Hematopoietic multipotent progenitor cell treated with erythropoietin and hydrocortisone succinate and interleukin-3 and kit ligand, for 15 days (in vitro differentiated cells): ENCODE data around the gene ACOXL.

ENCODE experiments used
- DNase-seq: peaks from one replicate; pipeline ENCODE4 v3.0.0-alpha.2; 2015; ENCODE audit warnings: low spot score

Gene ACOXL

GRCh38 chr2:110718990-110719389, 13.4 kb upstream of the ACOXL start:
- no peak for DNase-seq

DNA sequence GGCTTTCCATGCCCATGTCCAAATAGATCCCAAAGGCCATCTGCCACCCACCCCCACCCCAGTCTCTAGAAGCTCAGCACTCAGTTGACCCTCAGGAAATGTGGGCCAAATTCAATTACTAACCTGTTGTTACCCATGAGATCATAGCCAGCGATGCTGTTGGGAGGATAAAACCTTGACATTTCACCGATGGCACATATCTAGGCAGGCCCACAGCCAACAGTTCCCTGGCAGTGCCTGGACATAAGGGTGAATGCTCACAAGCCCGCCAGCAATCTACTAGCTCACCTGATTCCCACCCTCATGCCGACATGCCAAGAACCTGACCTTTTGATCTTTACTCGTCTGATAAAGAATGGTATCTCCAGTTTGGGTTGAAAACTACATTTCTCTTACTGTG, 11.8 kb upstream of the ACOXL start:
- no peak for DNase-seq

DNA sequence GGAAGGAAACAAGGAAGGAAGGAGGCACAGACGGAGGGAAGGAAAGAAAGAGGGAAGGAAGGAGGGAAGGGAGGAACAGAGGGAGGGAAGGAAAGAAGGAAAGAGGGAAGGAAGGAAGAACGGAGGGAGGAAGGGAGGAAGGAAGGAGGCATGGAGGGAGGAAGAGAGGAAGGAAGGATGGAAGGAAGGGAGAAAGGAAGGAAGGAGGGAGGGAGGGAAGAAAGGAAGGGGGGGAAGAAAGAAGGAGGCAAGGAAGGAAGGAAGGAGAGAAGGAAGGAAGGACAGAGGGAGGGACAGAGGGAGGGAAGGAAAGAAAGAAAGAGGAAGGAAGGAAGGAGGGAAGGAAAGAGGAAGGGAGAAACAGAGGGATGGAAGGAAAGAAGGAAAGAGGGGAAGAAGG, 7.6 kb upstream of the ACOXL start:
- DNase-seq: no peak

DNA sequence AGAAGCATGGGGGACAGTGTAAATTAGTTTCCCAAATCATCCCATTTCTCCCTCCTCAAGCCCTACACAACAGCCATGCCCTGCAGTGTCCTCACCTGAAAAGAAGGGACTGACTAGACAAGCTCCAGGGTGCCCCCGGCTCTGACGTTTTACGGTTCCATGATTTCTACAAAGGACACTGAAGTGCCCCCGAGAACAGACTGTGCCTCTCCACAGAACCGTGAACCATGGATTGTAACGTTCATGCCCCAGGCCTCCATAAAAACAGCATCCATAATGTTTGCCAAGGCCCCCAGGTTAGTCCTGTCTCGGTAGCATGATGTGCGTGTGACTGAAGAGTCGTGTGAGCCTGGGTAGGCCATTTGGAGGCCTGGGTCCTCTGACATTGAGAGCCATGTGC, 7.0 kb upstream of the ACOXL start:
- no peak for DNase-seq

GRCh38 chr2:110725859-110726258, 6.5 kb upstream of the ACOXL start:
- no peak for DNase-seq

GRCh38 chr2:110726285-110726684, 6.1 kb upstream of the ACOXL start:
- DNase-seq: no peak

DNA sequence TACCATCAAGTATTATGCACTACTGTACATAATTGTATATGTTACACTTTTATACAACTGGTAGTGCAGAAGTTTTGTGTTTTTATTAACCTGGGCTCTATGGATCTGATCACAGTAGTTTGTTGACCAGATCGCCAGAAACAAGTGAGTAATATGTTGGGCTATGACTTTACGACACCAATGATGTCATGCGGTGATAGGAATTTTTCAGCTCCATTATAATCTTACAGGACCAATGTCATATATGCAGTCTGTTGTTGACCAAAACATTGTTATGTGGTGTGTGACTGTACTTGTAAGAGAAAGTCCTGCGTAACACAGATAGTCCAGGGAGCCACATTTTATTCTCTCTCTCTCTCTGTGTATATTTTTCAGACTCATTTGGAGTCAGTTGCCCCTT, 4.5 kb upstream of the ACOXL start:
- no peak for DNase-seq

GRCh38 chr2:110729106-110729505, 3.3 kb upstream of the ACOXL start:
- no peak for DNase-seq

DNA sequence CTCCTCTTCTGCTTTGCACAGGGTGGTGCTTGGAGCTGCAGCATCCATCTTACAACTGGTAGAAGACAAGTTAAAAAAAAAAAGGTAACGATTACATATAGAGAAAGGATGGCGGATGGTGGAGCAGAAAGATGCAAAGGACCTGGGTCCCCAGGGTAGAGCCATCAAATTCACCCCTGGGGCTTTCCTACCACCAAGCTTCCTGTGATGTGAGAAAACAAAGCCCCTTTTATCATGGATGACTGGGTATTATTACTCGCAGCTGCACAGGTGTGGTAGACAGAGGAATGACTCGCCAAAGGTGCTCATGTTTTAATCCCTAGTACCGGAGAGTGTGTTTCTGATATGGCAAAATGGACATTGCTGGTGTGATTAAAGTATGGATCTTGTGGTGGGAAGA, 1.3 kb upstream of the ACOXL start:
- no peak for DNase-seq

GRCh38 chr2:110735366-110735765, 3.0 kb downstream of the ACOXL start:
- DNase-seq: no peak

DNA sequence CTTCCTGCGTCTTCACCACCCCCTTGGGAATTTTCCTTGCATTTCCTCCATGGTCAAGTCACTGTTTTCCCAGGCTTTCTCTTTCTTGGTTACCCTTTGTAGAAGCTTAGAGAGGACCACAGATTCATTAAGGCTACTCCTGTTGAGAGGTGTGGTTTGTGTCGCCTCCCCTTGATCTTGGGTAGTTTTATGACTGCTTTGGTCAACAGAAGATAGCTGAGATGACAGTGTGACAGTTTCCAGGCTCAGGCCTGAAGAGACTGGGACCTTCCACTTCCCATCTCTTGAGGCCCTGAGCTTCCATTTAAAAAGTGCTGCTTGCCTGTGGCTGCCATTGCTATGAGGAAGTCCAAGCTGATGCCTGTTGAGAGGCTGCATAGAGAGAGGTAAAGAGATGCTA, 5.4 kb downstream of the ACOXL start:
- DNase-seq: no peak

DNA sequence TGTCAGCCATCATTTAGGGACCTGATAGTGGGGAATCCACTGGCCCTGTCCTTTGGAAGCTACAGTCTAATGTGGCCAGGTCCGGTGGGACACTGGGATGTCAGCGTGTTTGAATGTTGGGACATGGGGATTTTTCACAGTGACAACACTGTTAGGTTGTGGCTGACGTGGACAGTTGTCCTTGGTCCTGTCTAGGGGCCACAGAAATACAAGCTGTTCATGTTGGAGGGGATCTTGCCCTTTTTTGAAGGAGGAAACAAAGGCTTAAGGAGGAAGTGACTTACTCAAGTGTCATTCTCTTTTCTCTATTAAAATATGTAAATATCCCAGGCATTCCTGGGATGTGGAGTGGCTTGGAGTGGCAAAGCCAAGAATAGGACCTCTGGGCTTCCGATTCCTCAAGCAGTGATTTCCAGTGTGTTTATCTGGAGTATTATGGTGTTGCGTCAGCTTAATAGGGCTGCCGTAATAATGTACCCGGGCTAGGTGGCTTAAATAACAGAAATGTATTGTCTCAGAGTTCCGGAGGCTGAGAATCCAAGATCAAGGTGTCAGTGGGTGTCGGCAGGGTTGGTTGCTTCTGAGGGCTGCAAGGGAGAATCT, 8.5 kb downstream of the ACOXL start:
- no peak for DNase-seq

DNA sequence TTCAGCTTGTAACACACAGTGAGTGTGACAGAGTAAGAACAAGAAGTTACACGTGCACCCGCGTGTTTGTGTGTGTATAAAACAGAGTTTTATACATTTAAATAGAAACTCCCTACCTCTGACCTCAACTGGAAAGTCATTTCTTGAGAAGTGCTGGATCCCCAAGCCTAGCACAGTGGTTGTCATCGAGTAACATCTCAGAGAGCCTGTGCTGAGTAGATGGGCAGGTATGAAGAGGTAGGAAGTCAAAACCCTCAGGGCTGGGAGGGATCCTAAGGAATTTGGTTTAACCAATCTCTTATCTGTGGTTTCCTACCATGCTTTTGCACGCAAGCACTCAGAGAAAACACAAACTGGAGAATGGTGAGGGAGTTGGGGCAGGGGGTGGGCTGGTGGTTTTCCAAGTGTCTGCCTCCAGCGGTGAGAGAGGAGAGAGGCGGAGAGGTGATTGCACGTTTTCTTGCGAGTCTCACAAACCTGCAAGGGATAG, 9.2 kb downstream of the ACOXL start:
- DNase-seq: no peak

DNA sequence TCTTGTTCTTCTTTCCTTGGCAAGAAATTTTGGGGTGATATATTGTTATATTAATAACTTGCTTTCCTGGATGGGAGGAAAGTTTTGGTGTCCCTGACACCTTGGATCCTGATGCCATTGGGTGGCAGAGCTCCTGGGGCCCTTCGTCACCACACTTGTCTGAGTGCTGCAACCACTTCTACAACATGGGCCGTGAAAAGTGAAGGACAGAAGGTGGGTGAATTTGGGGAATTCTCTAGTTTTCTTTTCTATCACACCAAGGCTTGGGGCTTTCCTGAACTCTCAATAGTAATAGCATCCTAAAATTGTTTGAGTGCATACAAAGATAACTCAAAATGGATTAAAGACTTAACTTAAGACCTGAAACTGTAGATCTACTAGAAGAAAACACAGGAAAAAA, 10.0 kb downstream of the ACOXL start:
- DNase-seq: no peak

DNA sequence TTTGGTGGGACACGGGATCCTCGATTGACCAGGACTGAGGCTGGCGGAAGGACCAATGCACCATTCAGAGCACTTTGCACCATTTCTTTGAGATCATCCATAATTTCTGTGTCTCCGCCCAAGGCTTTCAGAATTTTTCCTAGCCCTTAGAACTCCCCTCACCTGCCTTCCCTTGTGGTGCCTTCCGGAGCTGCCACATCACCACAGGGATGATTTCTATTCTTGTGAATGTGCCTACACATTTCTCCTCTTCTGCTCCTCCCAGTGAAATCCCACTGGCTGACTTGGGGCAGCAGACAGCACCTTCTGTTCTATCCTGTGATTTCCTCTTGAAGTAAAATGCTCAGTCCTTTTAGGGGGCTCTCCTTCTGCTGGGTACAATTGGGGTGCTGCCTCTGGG, 11.2 kb downstream of the ACOXL start:
- DNase-seq: no peak

DNA sequence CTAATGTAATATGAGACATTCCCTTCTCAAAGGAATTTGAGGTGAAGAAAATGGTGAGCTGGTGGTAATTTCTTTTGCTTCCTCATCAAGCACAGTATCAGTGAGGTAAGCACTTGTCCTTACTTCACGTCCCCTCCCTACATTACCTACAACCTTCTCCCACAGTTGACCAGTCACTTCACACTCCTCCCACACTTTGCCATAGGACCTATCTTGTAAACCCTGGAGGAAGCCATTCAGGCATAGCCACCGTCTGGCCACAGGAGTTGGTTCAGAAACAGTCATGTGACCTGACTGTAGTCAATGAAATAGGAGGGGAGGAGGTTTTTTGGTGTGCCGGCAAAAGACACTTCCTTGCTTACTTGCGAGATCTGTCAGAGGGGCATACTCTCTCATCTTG, 12.1 kb downstream of the ACOXL start:
- no peak for DNase-seq

DNA sequence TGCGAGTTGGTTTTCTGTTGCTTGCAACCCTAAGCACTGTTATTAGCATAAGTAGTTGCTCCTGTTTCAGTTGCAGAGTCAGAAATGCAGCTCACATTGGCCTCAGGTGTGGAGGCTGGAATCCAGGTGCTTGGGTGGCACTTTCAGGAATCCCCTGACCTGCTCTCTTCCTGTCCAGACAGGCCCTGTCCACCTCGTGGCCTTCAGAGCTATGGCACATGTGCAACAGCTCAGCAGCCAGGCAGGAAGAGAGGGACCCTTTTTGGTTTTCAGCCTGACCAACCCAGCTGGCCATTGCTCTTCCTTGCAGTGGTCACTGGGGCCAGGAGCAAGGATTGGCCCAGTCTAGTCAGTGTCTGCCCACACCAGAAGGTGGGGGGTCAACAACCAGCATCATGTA, 12.7 kb downstream of the ACOXL start:
- DNase-seq: no peak

DNA sequence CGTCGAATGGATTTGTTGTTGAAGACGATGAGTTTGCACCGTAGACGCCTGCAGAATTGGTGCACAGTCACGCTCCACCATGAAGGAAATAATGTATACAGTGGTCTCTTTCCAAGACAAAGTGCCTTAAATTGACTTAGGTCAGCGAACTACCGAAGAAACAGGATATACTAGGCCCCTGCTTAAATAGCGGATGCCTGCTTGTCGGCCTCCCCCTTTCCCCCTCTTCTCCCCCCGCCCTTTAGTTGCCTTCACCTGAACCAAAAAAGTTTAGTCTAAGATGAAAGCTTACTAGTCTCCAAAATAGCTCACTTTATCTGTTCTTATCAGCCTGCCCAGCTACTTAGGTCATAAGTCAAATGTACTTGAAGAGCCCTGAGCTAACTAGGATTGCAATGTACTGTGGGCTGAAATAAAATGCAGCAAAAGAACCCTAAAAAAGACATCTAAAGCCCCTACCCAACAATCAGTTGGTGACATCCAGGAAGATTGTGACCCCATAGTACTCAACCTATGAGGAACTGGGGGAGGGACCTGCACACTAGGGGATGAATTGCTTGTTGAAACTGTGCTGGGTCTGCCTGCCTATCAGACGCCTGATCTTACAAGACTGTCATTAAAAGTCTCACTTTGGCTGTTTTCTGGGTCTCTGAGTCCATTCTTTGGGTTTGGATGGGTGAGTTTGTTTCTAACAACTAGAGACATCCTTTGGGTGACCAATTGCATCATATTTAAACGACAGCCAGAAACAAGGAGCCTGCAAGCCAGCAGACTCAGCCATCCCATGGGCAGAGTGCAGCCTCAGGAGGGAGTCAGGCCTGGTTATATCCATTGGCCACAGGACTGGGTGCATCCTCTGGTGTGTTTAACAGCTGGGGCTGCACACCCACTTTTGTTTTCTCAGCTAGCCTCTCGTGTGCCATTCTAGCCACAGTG, 14.5 kb downstream of the ACOXL start:
- no peak for DNase-seq

GRCh38 chr2:110747522-110748488, 15.4 kb downstream of the ACOXL start:
- no peak for DNase-seq

DNA sequence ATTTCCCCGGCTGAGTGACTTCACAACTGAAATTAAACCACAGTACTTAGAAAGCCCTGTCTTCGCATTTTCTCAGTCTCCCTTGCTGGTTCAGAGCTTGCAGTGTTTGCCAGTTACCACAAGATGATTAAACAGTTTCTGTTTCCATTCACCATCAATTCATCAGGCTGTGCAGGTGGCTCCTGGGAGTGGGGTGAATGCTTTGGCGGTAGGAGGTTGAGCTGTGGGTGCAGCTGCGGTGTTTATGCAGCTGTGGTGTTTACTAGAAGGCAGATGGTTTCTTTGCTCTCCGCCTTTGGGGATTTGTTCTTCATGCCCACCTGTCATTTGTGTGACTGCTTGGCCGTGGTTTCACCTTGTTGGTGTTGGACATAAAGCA, 16.1 kb downstream of the ACOXL start:
- DNase-seq: no peak

DNA sequence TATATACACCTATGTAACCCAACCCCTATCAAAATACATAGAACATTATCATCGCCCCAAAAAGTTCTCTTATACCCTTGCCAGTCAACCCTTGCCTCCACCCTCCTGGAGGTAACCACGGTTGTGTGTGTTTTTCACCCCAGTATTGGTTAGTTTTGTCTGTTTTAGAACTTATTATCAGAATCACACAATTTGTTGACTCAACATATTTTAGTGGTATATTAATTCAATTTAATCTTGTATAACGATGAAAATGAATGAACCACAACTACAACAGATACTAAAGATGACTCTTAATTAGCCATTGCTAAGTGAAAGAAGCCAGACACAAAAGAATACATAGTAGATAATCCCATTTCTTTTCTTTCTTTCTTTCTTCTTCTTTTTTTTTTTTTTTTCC, 19.3 kb downstream of the ACOXL start:
- DNase-seq: no peak

GRCh38 chr2:110752871-110753270, 20.5 kb downstream of the ACOXL start:
- no peak for DNase-seq
